Measurements from ENCODE around the gene TMC5. TPM values are rescaled to one million over a fixed set of nuclear protein-coding genes. Genes with fewer than 3 reads are reported as not detected.
"Not testable (repeated sequence)": the region's sequence is repeated elsewhere in the genome, so short reads cannot be mapped to it uniquely, and the experiment has no call there.

TMC5 gene, protein sequence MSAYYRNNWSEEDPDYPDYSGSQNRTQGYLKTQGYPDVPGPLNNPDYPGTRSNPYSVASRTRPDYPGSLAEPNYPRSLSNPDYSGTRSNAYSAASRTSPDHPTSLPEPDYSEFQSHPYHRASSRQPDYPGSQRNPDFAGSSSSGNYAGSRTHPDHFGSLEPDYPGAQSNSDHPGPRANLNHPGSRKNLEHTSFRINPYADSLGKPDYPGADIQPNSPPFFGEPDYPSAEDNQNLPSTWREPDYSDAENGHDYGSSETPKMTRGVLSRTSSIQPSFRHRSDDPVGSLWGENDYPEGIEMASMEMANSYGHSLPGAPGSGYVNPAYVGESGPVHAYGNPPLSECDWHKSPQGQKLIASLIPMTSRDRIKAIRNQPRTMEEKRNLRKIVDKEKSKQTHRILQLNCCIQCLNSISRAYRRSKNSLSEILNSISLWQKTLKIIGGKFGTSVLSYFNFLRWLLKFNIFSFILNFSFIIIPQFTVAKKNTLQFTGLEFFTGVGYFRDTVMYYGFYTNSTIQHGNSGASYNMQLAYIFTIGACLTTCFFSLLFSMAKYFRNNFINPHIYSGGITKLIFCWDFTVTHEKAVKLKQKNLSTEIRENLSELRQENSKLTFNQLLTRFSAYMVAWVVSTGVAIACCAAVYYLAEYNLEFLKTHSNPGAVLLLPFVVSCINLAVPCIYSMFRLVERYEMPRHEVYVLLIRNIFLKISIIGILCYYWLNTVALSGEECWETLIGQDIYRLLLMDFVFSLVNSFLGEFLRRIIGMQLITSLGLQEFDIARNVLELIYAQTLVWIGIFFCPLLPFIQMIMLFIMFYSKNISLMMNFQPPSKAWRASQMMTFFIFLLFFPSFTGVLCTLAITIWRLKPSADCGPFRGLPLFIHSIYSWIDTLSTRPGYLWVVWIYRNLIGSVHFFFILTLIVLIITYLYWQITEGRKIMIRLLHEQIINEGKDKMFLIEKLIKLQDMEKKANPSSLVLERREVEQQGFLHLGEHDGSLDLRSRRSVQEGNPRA
- total RNA-seq = 1 to 10 TPM in 1 of 4 donors, under 1 TPM in 3; 0.11 to 5.7 (median 0.67) TPM

GRCh38 chr16:19417640-19418039 lies at the start of gene TMC5:
Gene TMC5, plus strand, starts transcription at chr16:19417883. Its CDS starts 22,156 bp downstream, at chr16:19440039.
- intact Hi-C loops (cut with DNase I) = no loop called here
- Histone ChIP-seq H3K27ac (no peak within 1 kb of the TSS), H3K36me3 (no peaks in the 10 kb centered on the region), H3K27me3 (peaks cover 0 to 52% (median 0%) of the 10 kb centered on the region in 4 donors), H3K4me3 (no peak within 1 kb of the TSS), H3K9me3 (no peaks in the 10 kb centered on the region), H3K4me1 (peaks cover 0 to 17% (median 8%) of the 10 kb centered on the region in 3 donors)
- 68 to 79% methylated on average over 12 of the region's 12 CpGs for WGBS, 2 donors
- TF ChIP-seq POLR2A (IDR thresholded peaks at IDR 0.05) = no peak
- TF ChIP-seq, protein P1, sequence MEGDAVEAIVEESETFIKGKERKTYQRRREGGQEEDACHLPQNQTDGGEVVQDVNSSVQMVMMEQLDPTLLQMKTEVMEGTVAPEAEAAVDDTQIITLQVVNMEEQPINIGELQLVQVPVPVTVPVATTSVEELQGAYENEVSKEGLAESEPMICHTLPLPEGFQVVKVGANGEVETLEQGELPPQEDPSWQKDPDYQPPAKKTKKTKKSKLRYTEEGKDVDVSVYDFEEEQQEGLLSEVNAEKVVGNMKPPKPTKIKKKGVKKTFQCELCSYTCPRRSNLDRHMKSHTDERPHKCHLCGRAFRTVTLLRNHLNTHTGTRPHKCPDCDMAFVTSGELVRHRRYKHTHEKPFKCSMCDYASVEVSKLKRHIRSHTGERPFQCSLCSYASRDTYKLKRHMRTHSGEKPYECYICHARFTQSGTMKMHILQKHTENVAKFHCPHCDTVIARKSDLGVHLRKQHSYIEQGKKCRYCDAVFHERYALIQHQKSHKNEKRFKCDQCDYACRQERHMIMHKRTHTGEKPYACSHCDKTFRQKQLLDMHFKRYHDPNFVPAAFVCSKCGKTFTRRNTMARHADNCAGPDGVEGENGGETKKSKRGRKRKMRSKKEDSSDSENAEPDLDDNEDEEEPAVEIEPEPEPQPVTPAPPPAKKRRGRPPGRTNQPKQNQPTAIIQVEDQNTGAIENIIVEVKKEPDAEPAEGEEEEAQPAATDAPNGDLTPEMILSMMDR (IDR thresholded peaks at IDR 0.05) = no peak
- no peak for DNase-seq

DNA sequence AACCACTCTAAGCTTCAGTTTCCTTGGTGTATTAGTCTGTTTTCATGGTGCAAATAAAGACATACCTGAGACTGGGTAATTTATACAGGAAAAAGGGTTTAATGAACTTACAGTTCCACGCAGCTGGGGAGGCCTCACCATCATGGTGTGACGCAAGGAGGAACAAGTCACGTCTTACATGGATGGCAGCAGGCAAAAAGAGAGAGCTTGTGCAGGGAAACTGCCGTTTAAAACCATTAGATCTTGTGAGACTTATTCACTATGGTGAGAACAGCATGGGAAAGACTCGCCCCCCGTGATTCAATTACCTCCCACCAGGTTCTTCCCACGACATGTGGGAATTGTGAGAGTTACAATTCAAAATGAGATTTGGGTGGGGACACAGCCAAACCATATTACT lies 45.1 kb upstream of the TMC5 start:
- intact Hi-C loops (cut with DNase I); DNase-seq; H3K4me3 ChIP-seq; H3K36me3 ChIP-seq; H3K9me3 ChIP-seq; H3K27ac ChIP-seq; H3K4me1 ChIP-seq; H3K27me3 ChIP-seq: not testable (repeated sequence)
- WGBS, 2 donors = 75 to 83% methylated on average over 7 of the region's 7 CpGs

DNA sequence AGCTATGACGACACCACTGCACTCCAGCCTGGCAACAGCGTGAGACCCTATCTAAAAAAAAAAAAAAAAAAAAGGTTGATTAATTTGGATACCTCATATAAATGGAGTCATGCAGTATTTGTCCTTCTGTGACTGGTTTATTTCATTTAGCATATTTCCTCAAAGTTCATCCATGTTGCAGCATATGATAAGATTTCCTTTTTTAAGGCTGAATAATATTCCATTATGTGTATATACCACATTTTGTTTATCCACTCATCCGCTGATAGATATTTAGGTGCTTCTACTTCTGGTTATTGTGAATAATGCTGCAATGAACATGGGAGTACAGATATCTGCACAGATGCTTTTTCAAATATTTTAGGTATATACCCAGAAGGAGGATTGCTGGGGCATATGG lies 43.3 kb upstream of the TMC5 start:
- WGBS, 2 donors = 85 to 96% methylated on average over 3 of the region's 3 CpGs
- intact Hi-C loops (cut with DNase I) = no loop called here

GRCh38 chr16:19375561-19376158 lies 42.0 kb upstream of the TMC5 start:
- no peak for TF ChIP-seq POLR2A (IDR thresholded peaks at IDR 0.05)
- TF ChIP-seq, protein P1 (IDR thresholded peaks at IDR 0.05) = peak; percentile 80 to 93 (median 88)
- DNase-seq = no peak
- Histone ChIP-seq H3K27me3 (no peaks in the 10 kb centered on the region), H3K4me3 (no peak overlapping the region), H3K4me1 (peaks cover 0 to 7% (median 0%) of the 10 kb centered on the region in 3 donors), H3K9me3 (no peaks in the 10 kb centered on the region), H3K36me3 (no peaks in the 10 kb centered on the region), H3K27ac (no peak overlapping the region)
- WGBS, 2 donors = 32 to 38% methylated on average over 4 of the region's 4 CpGs
- intact Hi-C loops (cut with DNase I) = loop anchor here (5.0 kb wide), 2 partner anchors 198 to 288 kb away; no protein-coding TSS in a partner anchor

More for the DNA sequence above, 43.3 kb upstream of the TMC5 start:
- Histone ChIP-seq H3K27me3 (no peaks in the 10 kb centered on the region), H3K4me1 (no peaks in the 10 kb centered on the region), H3K27ac (no peak overlapping the region), H3K36me3 (no peaks in the 10 kb centered on the region), H3K9me3 (no peaks in the 10 kb centered on the region), H3K4me3 (no peak overlapping the region)
- TF ChIP-seq POLR2A (IDR thresholded peaks at IDR 0.05) = no peak
- TF ChIP-seq, protein P1 (IDR thresholded peaks at IDR 0.05) = no peak
- DNase-seq = no peak

GRCh38 chr16:19377864-19378263 lies 39.8 kb upstream of the TMC5 start:
- whole genome bisulfite sequencing, 2 donors = 86 to 92% methylated on average over 3 of the region's 3 CpGs
- no peak for TF ChIP-seq POLR2A (IDR thresholded peaks at IDR 0.05)
- TF ChIP-seq, protein P1 (IDR thresholded peaks at IDR 0.05) = no peak
- Histone ChIP-seq H3K36me3 (no peaks in the 10 kb centered on the region), H3K9me3 (no peaks in the 10 kb centered on the region), H3K27ac (no peak overlapping the region), H3K4me3 (no peak overlapping the region), H3K4me1 (peaks cover 0 to 7% (median 0%) of the 10 kb centered on the region in 3 donors), H3K27me3 (no peaks in the 10 kb centered on the region)
- intact Hi-C loops (cut with DNase I) = loop anchor here (5.0 kb wide), 2 partner anchors 201 to 291 kb away; no protein-coding TSS in a partner anchor
- no peak for DNase-seq

Data from esophagus squamous epithelium (tissue), 5 donors.